Measurements from ENCODE around the gene CAPN2. TPM values are rescaled to one million over a fixed set of nuclear protein-coding genes. Genes with fewer than 3 reads are reported as not detected.
"Not testable (repeated sequence)": the region's sequence is repeated elsewhere in the genome, so short reads cannot be mapped to it uniquely, and the experiment has no call there.

CAPN2 gene
- total RNA-seq, 1 experiment from 2014 or later = not detected

DNA sequence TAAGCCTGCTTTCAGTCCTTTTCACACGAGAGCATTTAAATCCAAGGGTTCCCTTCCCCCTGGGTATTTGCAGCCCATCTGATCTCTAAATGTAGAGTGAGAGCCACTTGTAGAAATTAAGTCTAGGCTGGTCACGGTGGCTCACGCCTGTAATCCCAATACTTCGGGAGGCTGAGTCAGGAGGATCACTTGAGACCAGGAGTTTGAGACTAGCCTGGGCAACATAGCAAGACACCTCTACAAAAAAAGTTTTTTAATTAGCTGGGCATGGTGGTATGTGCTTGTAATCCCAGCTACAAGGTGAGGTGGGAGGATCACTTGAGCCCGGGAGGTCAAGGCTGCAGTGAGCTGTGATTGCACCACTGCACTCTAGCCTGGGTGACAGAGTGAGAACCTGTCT is 24.3 kb downstream of the CAPN2 start:
- not testable (repeated sequence) for H3K9me2 ChIP-seq (replicated peaks; ENCODE audit: insufficient read depth, low read length); H3K79me2 ChIP-seq (ENCODE audit: low read length); H3K27me3 ChIP-seq (ENCODE audit: low read length); H3K9me3 ChIP-seq (ENCODE audit: low read length); DNase-seq; H3K36me3 ChIP-seq (ENCODE audit: insufficient read depth, low read length); H3K4me1 ChIP-seq (ENCODE audit: low read length); H3K27ac ChIP-seq (ENCODE audit: low read length); H3K4me2 ChIP-seq (ENCODE audit: low read depth, low read length, poor library complexity, severe bottlenecking); H4K20me1 ChIP-seq (ENCODE audit: insufficient read depth, low read depth, low read length); H3K4me3 ChIP-seq (ENCODE audit: low read length); H2AFZ ChIP-seq (ENCODE audit: low read length); H3K9ac ChIP-seq (ENCODE audit: low read length)

DNA sequence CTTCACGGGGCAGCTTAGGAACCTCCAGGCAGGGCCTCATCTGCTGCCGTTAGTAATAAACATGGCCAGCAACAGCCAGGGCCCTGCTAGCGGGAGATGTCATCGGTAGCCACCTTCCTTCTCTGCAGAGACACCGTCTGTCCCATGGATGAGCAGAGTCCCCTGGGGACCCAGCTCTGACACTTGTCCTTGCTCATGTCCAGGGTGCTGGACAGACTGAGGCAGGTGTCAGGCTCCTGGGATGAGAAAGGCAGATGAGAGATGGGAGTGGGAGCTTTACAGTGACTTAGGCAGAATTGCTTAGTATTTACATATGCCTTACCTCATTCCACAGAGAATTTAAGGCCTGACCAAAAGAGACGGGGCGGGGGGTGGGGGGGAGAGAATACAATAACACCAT is 25.0 kb downstream of the CAPN2 start:
- Histone ChIP-seq H3K4me2 (ENCODE audit: low read depth, low read length, poor library complexity, severe bottlenecking) (no peak overlapping the region), H3K4me3 (ENCODE audit: low read length) (no peak overlapping the region), H4K20me1 (ENCODE audit: insufficient read depth, low read depth, low read length) (no peaks in the 10 kb centered on the region), H3K9ac (ENCODE audit: low read length) (no peak overlapping the region), H3K27ac (ENCODE audit: low read length) (no peak overlapping the region), H3K27me3 (ENCODE audit: low read length) (no peaks in the 10 kb centered on the region), H3K9me3 (ENCODE audit: low read length) (no peaks in the 10 kb centered on the region), H2AFZ (ENCODE audit: low read length) (no peak overlapping the region), H3K9me2 (replicated peaks; ENCODE audit: insufficient read depth, low read length) (no peaks in the 10 kb centered on the region), H3K36me3 (ENCODE audit: insufficient read depth, low read length) (no peaks in the 10 kb centered on the region), H3K79me2 (ENCODE audit: low read length) (no peaks in the 10 kb centered on the region), H3K4me1 (ENCODE audit: low read length) (no peaks in the 10 kb centered on the region)
- DNase-seq = no peak

DNA sequence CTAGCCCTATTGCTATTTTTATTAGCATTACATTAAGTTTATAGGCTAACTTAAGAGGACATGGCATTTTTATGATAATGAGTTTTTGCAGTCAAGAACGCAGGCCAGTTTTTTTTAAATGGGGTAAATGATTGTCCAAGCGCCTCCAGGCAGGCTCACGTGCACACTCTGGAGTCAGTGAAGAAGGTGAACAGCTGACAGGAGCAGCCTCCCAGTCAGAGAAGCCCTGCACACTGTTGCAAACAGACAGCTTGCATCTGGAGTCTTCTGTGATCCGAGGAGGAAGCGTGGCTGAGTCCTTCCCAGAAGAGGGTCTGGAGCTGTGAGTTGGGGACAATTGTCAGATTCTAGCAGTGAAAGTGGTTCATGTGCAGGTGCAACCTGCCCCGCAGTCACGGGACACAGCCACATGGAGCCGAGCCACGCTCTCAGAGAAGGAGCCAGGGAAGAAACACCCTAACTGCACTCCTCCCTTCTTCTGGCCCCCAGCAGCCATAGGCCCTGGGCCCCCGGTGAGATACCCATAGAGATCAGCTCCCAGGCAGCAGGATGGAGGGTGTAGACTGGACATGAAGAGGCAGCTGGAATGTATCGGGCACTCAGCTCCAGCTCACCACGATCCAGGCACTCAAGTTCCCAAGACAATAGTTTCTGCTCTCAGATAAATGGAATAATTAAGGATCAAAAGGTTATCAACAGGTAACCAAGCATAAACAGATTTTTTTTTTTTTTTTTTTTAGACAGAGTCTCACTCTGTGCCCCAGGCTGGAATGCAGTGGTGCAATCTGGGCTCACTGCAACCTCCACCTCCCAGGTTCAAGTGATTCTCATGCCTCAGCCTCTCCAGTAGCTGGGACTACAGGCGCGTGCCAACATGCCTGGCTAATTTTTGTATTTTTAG is 26.4 kb downstream of the CAPN2 start:
- H3K79me2 ChIP-seq (ENCODE audit: low read length) = no peaks in the 10 kb centered on the region
- H3K4me2 ChIP-seq (ENCODE audit: low read depth, low read length, poor library complexity, severe bottlenecking) = no peak overlapping the region

DNA sequence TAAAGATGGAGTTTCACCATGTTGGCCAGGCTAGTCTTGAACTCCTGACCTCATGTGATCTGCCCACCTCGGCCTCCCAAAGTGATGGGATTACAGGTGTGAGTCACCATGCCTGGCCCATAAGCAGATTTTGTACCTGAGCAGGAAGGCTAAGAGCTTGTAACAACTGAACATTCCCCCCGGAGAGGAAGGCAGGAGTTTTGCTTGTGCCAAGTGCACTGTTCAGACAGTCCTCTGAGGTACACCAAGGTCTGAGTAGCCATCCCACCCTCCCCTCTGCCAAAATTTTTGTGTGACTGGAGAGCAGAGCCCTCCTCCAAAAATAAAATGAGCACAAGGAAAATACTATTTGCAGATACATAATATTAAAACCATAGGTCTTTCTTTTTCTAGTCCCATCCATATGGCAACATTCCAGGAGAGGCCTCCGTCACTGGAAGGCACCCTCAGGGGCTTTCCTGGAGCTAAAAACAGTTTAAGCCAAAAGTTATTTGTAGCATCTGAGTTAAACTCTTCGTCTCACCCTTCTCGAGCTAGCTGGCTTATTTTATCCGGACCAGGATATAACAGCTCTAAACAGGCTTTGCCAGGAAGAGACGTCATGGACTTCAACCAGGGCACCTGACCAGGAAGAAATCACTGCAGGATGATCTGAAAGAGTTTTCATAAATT is 27.2 kb downstream of the CAPN2 start:
- H3K27ac ChIP-seq (ENCODE audit: low read length) = no peak overlapping the region
- H4K20me1 ChIP-seq (ENCODE audit: insufficient read depth, low read depth, low read length) = no peaks in the 10 kb centered on the region
- H3K9me3 ChIP-seq (ENCODE audit: low read length) = no peaks in the 10 kb centered on the region
- no peak for DNase-seq
- H3K79me2 ChIP-seq (ENCODE audit: low read length) = no peaks in the 10 kb centered on the region
- H3K9ac ChIP-seq (ENCODE audit: low read length) = no peak overlapping the region
- H3K9me2 ChIP-seq (replicated peaks; ENCODE audit: insufficient read depth, low read length) = no peaks in the 10 kb centered on the region
- no peak overlapping the region for H2AFZ ChIP-seq (ENCODE audit: low read length)
- H3K36me3 ChIP-seq (ENCODE audit: insufficient read depth, low read length) = no peaks in the 10 kb centered on the region
- H3K4me3 ChIP-seq (ENCODE audit: low read length) = no peak overlapping the region
- H3K4me2 ChIP-seq (ENCODE audit: low read depth, low read length, poor library complexity, severe bottlenecking) = no peak overlapping the region
- no peaks in the 10 kb centered on the region for H3K27me3 ChIP-seq (ENCODE audit: low read length)
- H3K4me1 ChIP-seq (ENCODE audit: low read length) = no peaks in the 10 kb centered on the region

More for the DNA sequence above, 26.4 kb downstream of the CAPN2 start:
- DNase-seq = no peak
- Histone ChIP-seq H3K9ac (ENCODE audit: low read length) (no peak overlapping the region), H3K27me3 (ENCODE audit: low read length) (no peaks in the 10 kb centered on the region), H4K20me1 (ENCODE audit: insufficient read depth, low read depth, low read length) (no peaks in the 10 kb centered on the region), H2AFZ (ENCODE audit: low read length) (no peak overlapping the region), H3K36me3 (ENCODE audit: insufficient read depth, low read length) (no peaks in the 10 kb centered on the region), H3K9me3 (ENCODE audit: low read length) (no peaks in the 10 kb centered on the region), H3K9me2 (replicated peaks; ENCODE audit: insufficient read depth, low read length) (no peaks in the 10 kb centered on the region), H3K4me3 (ENCODE audit: low read length) (no peak overlapping the region), H3K4me1 (ENCODE audit: low read length) (no peaks in the 10 kb centered on the region), H3K27ac (ENCODE audit: low read length) (no peak overlapping the region)

DNA sequence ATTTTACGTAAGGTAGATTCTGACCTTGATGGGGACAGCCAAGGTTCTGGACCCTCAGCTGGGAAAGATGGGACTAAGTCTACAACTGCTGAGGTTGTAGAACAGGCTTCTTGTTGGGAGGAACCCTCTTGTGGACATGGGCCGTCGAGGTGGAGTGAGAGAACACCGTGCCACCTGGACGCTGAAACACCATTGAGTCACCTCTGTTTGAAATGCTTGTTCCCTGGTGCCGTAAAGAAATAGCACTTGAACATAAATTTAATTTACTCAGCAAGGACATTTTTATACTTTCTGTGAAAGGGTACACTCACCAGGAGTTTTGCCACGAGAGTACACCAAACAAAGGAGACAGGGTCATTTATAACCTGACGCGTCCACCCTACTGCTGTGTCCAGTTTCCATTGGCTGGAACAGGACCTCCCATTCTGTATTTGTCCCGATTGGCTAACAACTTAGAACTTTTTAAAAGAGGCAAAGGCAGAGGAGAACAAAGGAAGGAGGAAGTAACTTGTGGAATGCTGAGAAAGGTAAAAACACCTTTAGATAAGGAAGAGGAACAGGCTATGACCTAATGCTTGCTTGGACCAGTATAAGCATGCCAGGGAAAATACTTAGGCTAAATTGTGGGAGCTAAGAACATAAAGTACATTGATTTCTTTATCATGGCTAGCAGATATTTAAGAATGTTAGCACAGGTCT is 27.8 kb downstream of the CAPN2 start:
- H3K4me3 ChIP-seq (ENCODE audit: low read length); H4K20me1 ChIP-seq (ENCODE audit: insufficient read depth, low read depth, low read length); H3K27me3 ChIP-seq (ENCODE audit: low read length); H3K4me2 ChIP-seq (ENCODE audit: low read depth, low read length, poor library complexity, severe bottlenecking); H3K9me3 ChIP-seq (ENCODE audit: low read length); H2AFZ ChIP-seq (ENCODE audit: low read length); H3K79me2 ChIP-seq (ENCODE audit: low read length); H3K27ac ChIP-seq (ENCODE audit: low read length); DNase-seq; H3K36me3 ChIP-seq (ENCODE audit: insufficient read depth, low read length); H3K4me1 ChIP-seq (ENCODE audit: low read length); H3K9ac ChIP-seq (ENCODE audit: low read length); H3K9me2 ChIP-seq (replicated peaks; ENCODE audit: insufficient read depth, low read length): not testable (repeated sequence)

DNA sequence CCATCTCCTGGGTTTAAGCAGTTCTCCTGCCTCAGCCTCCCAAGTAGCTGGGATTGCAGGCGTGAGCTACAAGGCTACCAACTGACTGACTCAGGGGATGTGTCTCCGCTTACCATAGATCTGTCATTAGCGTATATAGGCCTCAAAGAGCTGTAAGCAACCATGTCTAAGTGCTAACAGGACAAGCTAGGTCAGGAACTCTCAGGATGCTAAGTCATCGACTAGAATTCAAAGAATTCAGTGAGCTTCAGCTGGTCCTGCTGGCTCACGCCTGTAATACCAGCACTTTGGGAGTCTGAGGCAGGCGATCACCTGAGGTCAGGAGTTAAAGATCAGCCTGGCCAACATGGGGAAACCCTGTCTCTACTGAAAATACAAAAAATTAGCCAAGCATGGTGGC is 29.5 kb downstream of the CAPN2 start:
- Histone ChIP-seq H3K9ac (ENCODE audit: low read length) (no peak overlapping the region), H3K9me2 (replicated peaks; ENCODE audit: insufficient read depth, low read length) (no peaks in the 10 kb centered on the region), H3K27me3 (ENCODE audit: low read length) (no peaks in the 10 kb centered on the region), H3K4me2 (ENCODE audit: low read depth, low read length, poor library complexity, severe bottlenecking) (no peak overlapping the region), H3K27ac (ENCODE audit: low read length) (no peak overlapping the region), H4K20me1 (ENCODE audit: insufficient read depth, low read depth, low read length) (no peaks in the 10 kb centered on the region), H3K4me3 (ENCODE audit: low read length) (no peak overlapping the region), H3K36me3 (ENCODE audit: insufficient read depth, low read length) (no peaks in the 10 kb centered on the region), H3K4me1 (ENCODE audit: low read length) (no peaks in the 10 kb centered on the region), H2AFZ (ENCODE audit: low read length) (no peak overlapping the region), H3K79me2 (ENCODE audit: low read length) (no peaks in the 10 kb centered on the region), H3K9me3 (ENCODE audit: low read length) (no peaks in the 10 kb centered on the region)
- no peak for DNase-seq

DNA sequence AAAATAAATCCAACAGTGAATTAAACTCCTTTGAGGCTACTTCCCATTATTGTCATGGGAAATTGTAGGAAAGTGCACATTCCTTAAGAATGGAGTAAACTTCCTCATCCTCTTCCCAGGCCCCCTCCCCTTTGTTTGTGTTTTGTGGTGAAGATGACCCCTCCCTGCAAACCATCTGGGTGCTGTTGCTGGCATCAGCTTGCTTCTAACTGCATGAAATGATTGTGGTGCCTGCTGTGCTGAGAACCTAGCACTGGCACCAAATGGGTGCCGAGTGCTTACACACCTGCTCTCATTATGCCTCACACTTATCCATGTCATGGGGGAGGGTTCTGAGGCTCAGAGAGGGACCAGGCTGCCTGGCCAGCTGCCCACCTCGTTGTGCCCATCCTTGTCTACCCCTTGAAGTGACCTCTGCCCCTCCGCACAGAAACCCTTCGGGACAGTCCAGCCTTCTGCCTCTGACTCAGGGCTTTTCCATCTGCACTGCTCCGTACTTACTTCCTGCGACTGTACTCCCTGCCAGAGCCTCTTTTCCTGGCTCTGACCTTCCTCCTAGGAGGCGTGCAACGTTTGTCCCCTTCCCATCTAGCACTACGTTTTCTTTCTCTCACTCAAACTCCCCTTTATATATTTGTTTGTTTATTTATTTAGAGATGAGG is 30.6 kb downstream of the CAPN2 start:
- no peak for DNase-seq
- Histone ChIP-seq H2AFZ (ENCODE audit: low read length) (no peak overlapping the region), H3K9me3 (ENCODE audit: low read length) (no peaks in the 10 kb centered on the region), H4K20me1 (ENCODE audit: insufficient read depth, low read depth, low read length) (no peaks in the 10 kb centered on the region), H3K4me2 (ENCODE audit: low read depth, low read length, poor library complexity, severe bottlenecking) (no peak overlapping the region), H3K27ac (ENCODE audit: low read length) (no peak overlapping the region), H3K27me3 (ENCODE audit: low read length) (no peaks in the 10 kb centered on the region), H3K36me3 (ENCODE audit: insufficient read depth, low read length) (no peaks in the 10 kb centered on the region), H3K4me1 (ENCODE audit: low read length) (no peaks in the 10 kb centered on the region), H3K4me3 (ENCODE audit: low read length) (no peak overlapping the region), H3K79me2 (ENCODE audit: low read length) (no peaks in the 10 kb centered on the region), H3K9me2 (replicated peaks; ENCODE audit: insufficient read depth, low read length) (no peaks in the 10 kb centered on the region), H3K9ac (ENCODE audit: low read length) (no peak overlapping the region)

DNA sequence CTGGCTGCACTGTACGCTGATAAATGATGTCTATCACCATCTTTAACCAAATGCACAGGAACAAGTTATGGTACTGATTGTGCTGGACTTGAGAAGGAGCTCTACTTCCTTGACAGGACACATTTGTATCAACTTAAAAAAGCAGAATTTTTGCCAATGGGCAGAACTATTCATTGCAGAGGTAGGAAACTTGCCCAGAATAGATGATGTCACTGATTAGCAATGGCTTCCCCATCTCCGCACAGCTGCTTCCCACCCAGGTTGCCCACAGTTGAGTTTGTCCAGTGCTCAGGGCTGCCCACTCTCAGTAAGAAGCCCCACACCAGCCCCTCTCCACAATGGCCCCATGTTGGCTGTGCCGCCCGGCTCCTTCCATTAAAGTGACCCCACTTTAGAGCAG is 33.4 kb downstream of the CAPN2 start:
- H3K79me2 ChIP-seq (ENCODE audit: low read length) = no peaks in the 10 kb centered on the region
- H3K4me2 ChIP-seq (ENCODE audit: low read depth, low read length, poor library complexity, severe bottlenecking) = no peak overlapping the region
- H2AFZ ChIP-seq (ENCODE audit: low read length) = no peak overlapping the region
- H3K9me3 ChIP-seq (ENCODE audit: low read length) = no peaks in the 10 kb centered on the region
- no peaks in the 10 kb centered on the region for H3K36me3 ChIP-seq (ENCODE audit: insufficient read depth, low read length)
- no peaks in the 10 kb centered on the region for H3K27me3 ChIP-seq (ENCODE audit: low read length)
- no peaks in the 10 kb centered on the region for H4K20me1 ChIP-seq (ENCODE audit: insufficient read depth, low read depth, low read length)
- no peaks in the 10 kb centered on the region for H3K9me2 ChIP-seq (replicated peaks; ENCODE audit: insufficient read depth, low read length)
- H3K4me1 ChIP-seq (ENCODE audit: low read length) = no peaks in the 10 kb centered on the region
- no peak for DNase-seq
- no peak overlapping the region for H3K27ac ChIP-seq (ENCODE audit: low read length)
- H3K4me3 ChIP-seq (ENCODE audit: low read length) = no peak overlapping the region
- H3K9ac ChIP-seq (ENCODE audit: low read length) = no peak overlapping the region

Measured in Karpas-422 (cell line).